ENCODE measurements around the gene OSBP2.

OSBP2 gene

GRCh38 chr22:30906946-30907345 is 212.3 kb downstream of the OSBP2 start:
- H4K20me1 ChIP-seq (ENCODE audit: control insufficient read depth, insufficient read depth, low read depth, low read length): no peaks in the 10 kb centered on the region
- no peaks in the 10 kb centered on the region for H3K79me2 ChIP-seq (ENCODE audit: control insufficient read depth, low read length)
- H3K36me3 ChIP-seq (ENCODE audit: control insufficient read depth, low read length): no peaks in the 10 kb centered on the region
- H3K4me2 ChIP-seq (ENCODE audit: low read length): no peak overlapping the region
- H3K4me1 ChIP-seq (ENCODE audit: control insufficient read depth, low read length): peaks cover 14% of the 10 kb centered on the region
- no peaks in the 10 kb centered on the region for H3F3A ChIP-seq (ENCODE audit: control insufficient read depth, insufficient read depth)
- H3K27me3 ChIP-seq (ENCODE audit: control insufficient read depth, low read length): no peaks in the 10 kb centered on the region
- no peaks in the 10 kb centered on the region for H3K9me3 ChIP-seq (ENCODE audit: control insufficient read depth, insufficient read depth, low read length)
- no peaks in the 10 kb centered on the region for H3K9me2 ChIP-seq (replicated peaks; ENCODE audit: control insufficient read depth, low read length)
- no peak overlapping the region for H3K27ac ChIP-seq (ENCODE audit: low read depth, low read length)
- H3K4me3 ChIP-seq (ENCODE audit: low read length): no peak overlapping the region
- no peak for TF ChIP-seq EZH2phosphoT487 (IDR thresholded peaks at IDR 0.05; ENCODE audit: borderline replicate concordance, low read length)
- TF ChIP-seq CTCF (IDR thresholded peaks at IDR 0.05; ENCODE audit: low read depth, low read length, poor library complexity, severe bottlenecking): no peak

- no peak for TF ChIP-seq EZH2phosphoT487 (IDR thresholded peaks at IDR 0.05; ENCODE audit: borderline replicate concordance, low read length)
- TF ChIP-seq CTCF (IDR thresholded peaks at IDR 0.05; ENCODE audit: low read depth, low read length, poor library complexity, severe bottlenecking): no peak
- H3K9me3 ChIP-seq (ENCODE audit: control insufficient read depth, insufficient read depth, low read length): no peaks in the 10 kb centered on the region
- H3K4me3 ChIP-seq (ENCODE audit: low read length): no peak overlapping the region
- H3F3A ChIP-seq (ENCODE audit: control insufficient read depth, insufficient read depth): no peaks in the 10 kb centered on the region
- no peaks in the 10 kb centered on the region for H3K27me3 ChIP-seq (ENCODE audit: control insufficient read depth, low read length)
- no peak overlapping the region for H3K27ac ChIP-seq (ENCODE audit: low read depth, low read length)
- peaks cover 8% of the 10 kb centered on the region for H3K4me1 ChIP-seq (ENCODE audit: control insufficient read depth, low read length)
- H4K20me1 ChIP-seq (ENCODE audit: control insufficient read depth, insufficient read depth, low read depth, low read length): no peaks in the 10 kb centered on the region
- no peaks in the 10 kb centered on the region for H3K36me3 ChIP-seq (ENCODE audit: control insufficient read depth, low read length)
- no peaks in the 10 kb centered on the region for H3K9me2 ChIP-seq (replicated peaks; ENCODE audit: control insufficient read depth, low read length)
- no peak overlapping the region for H3K4me2 ChIP-seq (ENCODE audit: low read length)
- no peaks in the 10 kb centered on the region for H3K79me2 ChIP-seq (ENCODE audit: control insufficient read depth, low read length)
Observed at GRCh38 chr22:30908051-30908461, 213.4 kb downstream of the OSBP2 start.

- Histone ChIP-seq H3K27me3 (ENCODE audit: control insufficient read depth, low read length) (no peaks in the 10 kb centered on the region), H3K79me2 (ENCODE audit: control insufficient read depth, low read length) (no peaks in the 10 kb centered on the region), H3K9me3 (ENCODE audit: control insufficient read depth, insufficient read depth, low read length) (no peaks in the 10 kb centered on the region), H3K4me1 (ENCODE audit: control insufficient read depth, low read length) (no peaks in the 10 kb centered on the region), H3K27ac (ENCODE audit: low read depth, low read length) (no peak overlapping the region), H3K4me2 (ENCODE audit: low read length) (no peak overlapping the region), H3K9me2 (replicated peaks; ENCODE audit: control insufficient read depth, low read length) (no peaks in the 10 kb centered on the region), H3K4me3 (ENCODE audit: low read length) (no peak overlapping the region), H3K36me3 (ENCODE audit: control insufficient read depth, low read length) (no peaks in the 10 kb centered on the region), H3F3A (ENCODE audit: control insufficient read depth, insufficient read depth) (no peaks in the 10 kb centered on the region), H4K20me1 (ENCODE audit: control insufficient read depth, insufficient read depth, low read depth, low read length) (no peaks in the 10 kb centered on the region)
- TF ChIP-seq EZH2phosphoT487 (IDR thresholded peaks at IDR 0.05; ENCODE audit: borderline replicate concordance, low read length) (no peak), CTCF (IDR thresholded peaks at IDR 0.05; ENCODE audit: low read depth, low read length, poor library complexity, severe bottlenecking) (no peak)
Observed at GRCh38 chr22:30909306-30909705, 214.6 kb downstream of the OSBP2 start.

GRCh38 chr22:30910358-30910757 is 215.7 kb downstream of the OSBP2 start:
- Histone ChIP-seq H3K9me2 (replicated peaks; ENCODE audit: control insufficient read depth, low read length) (no peaks in the 10 kb centered on the region), H3K27ac (ENCODE audit: low read depth, low read length) (no peak overlapping the region), H3K4me1 (ENCODE audit: control insufficient read depth, low read length) (no peaks in the 10 kb centered on the region), H3F3A (ENCODE audit: control insufficient read depth, insufficient read depth) (no peaks in the 10 kb centered on the region), H3K79me2 (ENCODE audit: control insufficient read depth, low read length) (no peaks in the 10 kb centered on the region), H3K27me3 (ENCODE audit: control insufficient read depth, low read length) (no peaks in the 10 kb centered on the region), H4K20me1 (ENCODE audit: control insufficient read depth, insufficient read depth, low read depth, low read length) (no peaks in the 10 kb centered on the region), H3K4me2 (ENCODE audit: low read length) (no peak overlapping the region), H3K4me3 (ENCODE audit: low read length) (no peak overlapping the region), H3K36me3 (ENCODE audit: control insufficient read depth, low read length) (no peaks in the 10 kb centered on the region), H3K9me3 (ENCODE audit: control insufficient read depth, insufficient read depth, low read length) (no peaks in the 10 kb centered on the region)
- TF ChIP-seq EZH2phosphoT487 (IDR thresholded peaks at IDR 0.05; ENCODE audit: borderline replicate concordance, low read length): no peak
- TF ChIP-seq CTCF (IDR thresholded peaks at IDR 0.05; ENCODE audit: low read depth, low read length, poor library complexity, severe bottlenecking): no peak
